A549 (cell line): Measurements from ENCODE around the gene CFL2.

Experiments used
- CEBPB ChIP-seq, 2 experiments: fragments of >200 bp in 1 of 2; sonication (Bioruptor Twin) in 1 of 2; formaldehyde crosslinking in 1 of 2; IDR thresholded peaks; 2 replicates each; pipeline ENCODE4 v1.6.1; 2012 to 2016
- ESRRA ChIP-seq: fragments of 150-350 bp; IDR thresholded peaks from 2 replicates; pipeline ENCODE4 v1.6.1; 2014; ENCODE audit warnings: mild to moderate bottlenecking, low read length, borderline replicate concordance
- JUN ChIP-seq, 2 experiments: fragments of >200 bp; sonication (Bioruptor Twin); formaldehyde crosslinking; IDR thresholded peaks; 2 replicates in 1 of 2; 3 replicates in 1 of 2; pipeline ENCODE4 v1.6.1; 2016 to 2017
- KDM1A ChIP-seq: fragments of 200-600 bp; sonication (generic); IDR thresholded peaks from 2 replicates; pipeline ENCODE4 v1.6.1; 2016; ENCODE audit warnings: low read depth, mild to moderate bottlenecking
- POLR2A ChIP-seq: IDR thresholded peaks from 2 replicates; pipeline ENCODE4 v1.6.1; 2012; ENCODE audit warnings: mild to moderate bottlenecking, low read length
- POLR2AphosphoS2 ChIP-seq: conservative IDR thresholded peaks from 2 replicates; pipeline ENCODE4 v1.6.1; 2012; ENCODE audit warnings: low read length, improper control_type of control experiment, inconsistent platforms
- RAD21 ChIP-seq, 2 experiments: fragments of >200 bp in 1 of 2; sonication (Bioruptor Twin) in 1 of 2; formaldehyde crosslinking in 1 of 2; IDR thresholded peaks in 1 of 2; conservative IDR thresholded peaks in 1 of 2; 2 replicates in 1 of 2; 3 replicates in 1 of 2; pipeline ENCODE4 v1.6.1; 2012 to 2018; ENCODE audit warnings: inconsistent platforms in 1 of 2
- RFX5 ChIP-seq: fragments of 450-650 bp; IDR thresholded peaks from 2 replicates; pipeline ENCODE4 v1.7.1; 2014; ENCODE audit warnings: antibody characterized with exemption, mild to moderate bottlenecking, moderate library complexity
- TF ChIP-seq, protein P1 (sequence below): fragments of >200 bp; sonication (Bioruptor Twin); formaldehyde crosslinking; IDR thresholded peaks from 3 replicates; pipeline ENCODE4 v1.5.1; 2016
- TF ChIP-seq, protein P2 (sequence below): fragments of 250-450 bp; sonication (Bioruptor Pico); IDR thresholded peaks from 2 replicates; pipeline ENCODE4 v1.5.0; 2021; ENCODE audit warnings: mild to moderate bottlenecking, moderate library complexity, borderline replicate concordance
- TF ChIP-seq, protein P3 (sequence below): fragments of 150-350 bp; IDR thresholded peaks from 2 replicates; pipeline ENCODE4 v1.6.1; 2014; ENCODE audit warnings: low read depth, mild to moderate bottlenecking, low read length
- TF ChIP-seq, protein P4 (sequence below): fragments of 200-600 bp; sonication (generic); IDR thresholded peaks from 2 replicates; pipeline ENCODE4 v1.6.1; 2016; ENCODE audit warnings: antibody characterized with exemption, mild to moderate bottlenecking, moderate library complexity
- TF ChIP-seq, protein P5 (sequence below): fragments of 450-650 bp; IDR thresholded peaks from 2 replicates; pipeline ENCODE4 v1.6.1; 2014; ENCODE audit warnings: antibody characterized with exemption

DNA sequence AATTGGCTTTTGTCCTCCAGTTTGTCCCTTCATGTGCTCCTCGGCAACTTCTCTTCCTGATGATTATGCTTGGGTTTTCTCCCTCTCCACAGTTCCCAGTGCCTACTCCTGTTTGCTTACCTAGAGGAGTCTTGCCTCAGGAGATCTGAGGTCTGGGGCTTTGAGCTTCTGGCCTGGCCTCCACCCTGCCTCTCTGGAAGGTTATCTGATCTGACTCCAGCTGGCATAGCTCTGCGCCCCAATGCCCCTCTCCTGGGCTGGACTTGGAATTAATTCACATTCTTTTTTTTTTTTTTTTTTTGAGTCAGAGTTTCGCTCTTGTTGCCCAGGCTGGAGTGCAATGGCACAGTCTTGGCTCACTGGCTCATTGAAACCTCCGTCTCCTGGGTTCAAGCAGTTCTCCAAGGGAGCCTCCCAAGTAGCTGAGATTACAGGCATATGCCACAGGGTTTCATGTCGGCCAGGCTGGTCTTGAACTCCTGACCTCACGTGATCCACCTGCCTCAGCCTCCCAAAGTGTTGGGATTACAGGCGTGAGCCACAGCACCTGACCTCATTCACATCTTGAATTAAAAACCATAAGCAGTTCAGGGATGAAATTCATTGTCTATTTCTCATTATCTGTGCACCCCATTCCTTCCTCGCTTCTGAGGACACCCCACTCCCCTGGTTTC lies 33.5 kb downstream of the CFL2 start:
- TF ChIP-seq, protein P1, sequence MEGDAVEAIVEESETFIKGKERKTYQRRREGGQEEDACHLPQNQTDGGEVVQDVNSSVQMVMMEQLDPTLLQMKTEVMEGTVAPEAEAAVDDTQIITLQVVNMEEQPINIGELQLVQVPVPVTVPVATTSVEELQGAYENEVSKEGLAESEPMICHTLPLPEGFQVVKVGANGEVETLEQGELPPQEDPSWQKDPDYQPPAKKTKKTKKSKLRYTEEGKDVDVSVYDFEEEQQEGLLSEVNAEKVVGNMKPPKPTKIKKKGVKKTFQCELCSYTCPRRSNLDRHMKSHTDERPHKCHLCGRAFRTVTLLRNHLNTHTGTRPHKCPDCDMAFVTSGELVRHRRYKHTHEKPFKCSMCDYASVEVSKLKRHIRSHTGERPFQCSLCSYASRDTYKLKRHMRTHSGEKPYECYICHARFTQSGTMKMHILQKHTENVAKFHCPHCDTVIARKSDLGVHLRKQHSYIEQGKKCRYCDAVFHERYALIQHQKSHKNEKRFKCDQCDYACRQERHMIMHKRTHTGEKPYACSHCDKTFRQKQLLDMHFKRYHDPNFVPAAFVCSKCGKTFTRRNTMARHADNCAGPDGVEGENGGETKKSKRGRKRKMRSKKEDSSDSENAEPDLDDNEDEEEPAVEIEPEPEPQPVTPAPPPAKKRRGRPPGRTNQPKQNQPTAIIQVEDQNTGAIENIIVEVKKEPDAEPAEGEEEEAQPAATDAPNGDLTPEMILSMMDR = no peak
- TF ChIP-seq RFX5 = no peak
- TF ChIP-seq, protein P2, sequence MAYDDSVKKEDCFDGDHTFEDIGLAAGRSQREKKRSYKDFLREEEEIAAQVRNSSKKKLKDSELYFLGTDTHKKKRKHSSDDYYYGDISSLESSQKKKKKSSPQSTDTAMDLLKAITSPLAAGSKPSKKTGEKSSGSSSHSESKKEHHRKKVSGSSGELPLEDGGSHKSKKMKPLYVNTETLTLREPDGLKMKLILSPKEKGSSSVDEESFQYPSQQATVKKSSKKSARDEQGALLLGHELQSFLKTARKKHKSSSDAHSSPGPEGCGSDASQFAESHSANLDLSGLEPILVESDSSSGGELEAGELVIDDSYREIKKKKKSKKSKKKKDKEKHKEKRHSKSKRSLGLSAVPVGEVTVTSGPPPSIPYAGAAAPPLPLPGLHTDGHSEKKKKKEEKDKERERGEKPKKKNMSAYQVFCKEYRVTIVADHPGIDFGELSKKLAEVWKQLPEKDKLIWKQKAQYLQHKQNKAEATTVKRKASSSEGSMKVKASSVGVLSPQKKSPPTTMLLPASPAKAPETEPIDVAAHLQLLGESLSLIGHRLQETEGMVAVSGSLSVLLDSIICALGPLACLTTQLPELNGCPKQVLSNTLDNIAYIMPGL (CRISPR knock-in tag) = no peak
- TF ChIP-seq, protein P3, sequence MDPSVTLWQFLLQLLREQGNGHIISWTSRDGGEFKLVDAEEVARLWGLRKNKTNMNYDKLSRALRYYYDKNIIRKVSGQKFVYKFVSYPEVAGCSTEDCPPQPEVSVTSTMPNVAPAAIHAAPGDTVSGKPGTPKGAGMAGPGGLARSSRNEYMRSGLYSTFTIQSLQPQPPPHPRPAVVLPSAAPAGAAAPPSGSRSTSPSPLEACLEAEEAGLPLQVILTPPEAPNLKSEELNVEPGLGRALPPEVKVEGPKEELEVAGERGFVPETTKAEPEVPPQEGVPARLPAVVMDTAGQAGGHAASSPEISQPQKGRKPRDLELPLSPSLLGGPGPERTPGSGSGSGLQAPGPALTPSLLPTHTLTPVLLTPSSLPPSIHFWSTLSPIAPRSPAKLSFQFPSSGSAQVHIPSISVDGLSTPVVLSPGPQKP = no peak
- TF ChIP-seq, protein P4, sequence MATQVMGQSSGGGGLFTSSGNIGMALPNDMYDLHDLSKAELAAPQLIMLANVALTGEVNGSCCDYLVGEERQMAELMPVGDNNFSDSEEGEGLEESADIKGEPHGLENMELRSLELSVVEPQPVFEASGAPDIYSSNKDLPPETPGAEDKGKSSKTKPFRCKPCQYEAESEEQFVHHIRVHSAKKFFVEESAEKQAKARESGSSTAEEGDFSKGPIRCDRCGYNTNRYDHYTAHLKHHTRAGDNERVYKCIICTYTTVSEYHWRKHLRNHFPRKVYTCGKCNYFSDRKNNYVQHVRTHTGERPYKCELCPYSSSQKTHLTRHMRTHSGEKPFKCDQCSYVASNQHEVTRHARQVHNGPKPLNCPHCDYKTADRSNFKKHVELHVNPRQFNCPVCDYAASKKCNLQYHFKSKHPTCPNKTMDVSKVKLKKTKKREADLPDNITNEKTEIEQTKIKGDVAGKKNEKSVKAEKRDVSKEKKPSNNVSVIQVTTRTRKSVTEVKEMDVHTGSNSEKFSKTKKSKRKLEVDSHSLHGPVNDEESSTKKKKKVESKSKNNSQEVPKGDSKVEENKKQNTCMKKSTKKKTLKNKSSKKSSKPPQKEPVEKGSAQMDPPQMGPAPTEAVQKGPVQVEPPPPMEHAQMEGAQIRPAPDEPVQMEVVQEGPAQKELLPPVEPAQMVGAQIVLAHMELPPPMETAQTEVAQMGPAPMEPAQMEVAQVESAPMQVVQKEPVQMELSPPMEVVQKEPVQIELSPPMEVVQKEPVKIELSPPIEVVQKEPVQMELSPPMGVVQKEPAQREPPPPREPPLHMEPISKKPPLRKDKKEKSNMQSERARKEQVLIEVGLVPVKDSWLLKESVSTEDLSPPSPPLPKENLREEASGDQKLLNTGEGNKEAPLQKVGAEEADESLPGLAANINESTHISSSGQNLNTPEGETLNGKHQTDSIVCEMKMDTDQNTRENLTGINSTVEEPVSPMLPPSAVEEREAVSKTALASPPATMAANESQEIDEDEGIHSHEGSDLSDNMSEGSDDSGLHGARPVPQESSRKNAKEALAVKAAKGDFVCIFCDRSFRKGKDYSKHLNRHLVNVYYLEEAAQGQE = no peak
- TF ChIP-seq, protein P5, sequence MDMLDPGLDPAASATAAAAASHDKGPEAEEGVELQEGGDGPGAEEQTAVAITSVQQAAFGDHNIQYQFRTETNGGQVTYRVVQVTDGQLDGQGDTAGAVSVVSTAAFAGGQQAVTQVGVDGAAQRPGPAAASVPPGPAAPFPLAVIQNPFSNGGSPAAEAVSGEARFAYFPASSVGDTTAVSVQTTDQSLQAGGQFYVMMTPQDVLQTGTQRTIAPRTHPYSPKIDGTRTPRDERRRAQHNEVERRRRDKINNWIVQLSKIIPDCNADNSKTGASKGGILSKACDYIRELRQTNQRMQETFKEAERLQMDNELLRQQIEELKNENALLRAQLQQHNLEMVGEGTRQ = no peak
- no peak for TF ChIP-seq POLR2A
- TF ChIP-seq KDM1A = no peak
- TF ChIP-seq RAD21 (conservative IDR thresholded peaks at IDR 0.05 in 1 of 2, IDR thresholded peaks at IDR 0.05 in 1 of 2) = no peak
- TF ChIP-seq ESRRA = no peak
- no peak for TF ChIP-seq POLR2AphosphoS2
- no peak for TF ChIP-seq CEBPB (IDR thresholded peaks at IDR 0.05)
- no peak for TF ChIP-seq JUN (IDR thresholded peaks at IDR 0.05)
